ENCODE results near the gene NT5C3A.
"Not testable (repeated sequence)": the region's sequence is repeated elsewhere in the genome, so short reads cannot be mapped to it uniquely, and the experiment has no call there.

DNA sequence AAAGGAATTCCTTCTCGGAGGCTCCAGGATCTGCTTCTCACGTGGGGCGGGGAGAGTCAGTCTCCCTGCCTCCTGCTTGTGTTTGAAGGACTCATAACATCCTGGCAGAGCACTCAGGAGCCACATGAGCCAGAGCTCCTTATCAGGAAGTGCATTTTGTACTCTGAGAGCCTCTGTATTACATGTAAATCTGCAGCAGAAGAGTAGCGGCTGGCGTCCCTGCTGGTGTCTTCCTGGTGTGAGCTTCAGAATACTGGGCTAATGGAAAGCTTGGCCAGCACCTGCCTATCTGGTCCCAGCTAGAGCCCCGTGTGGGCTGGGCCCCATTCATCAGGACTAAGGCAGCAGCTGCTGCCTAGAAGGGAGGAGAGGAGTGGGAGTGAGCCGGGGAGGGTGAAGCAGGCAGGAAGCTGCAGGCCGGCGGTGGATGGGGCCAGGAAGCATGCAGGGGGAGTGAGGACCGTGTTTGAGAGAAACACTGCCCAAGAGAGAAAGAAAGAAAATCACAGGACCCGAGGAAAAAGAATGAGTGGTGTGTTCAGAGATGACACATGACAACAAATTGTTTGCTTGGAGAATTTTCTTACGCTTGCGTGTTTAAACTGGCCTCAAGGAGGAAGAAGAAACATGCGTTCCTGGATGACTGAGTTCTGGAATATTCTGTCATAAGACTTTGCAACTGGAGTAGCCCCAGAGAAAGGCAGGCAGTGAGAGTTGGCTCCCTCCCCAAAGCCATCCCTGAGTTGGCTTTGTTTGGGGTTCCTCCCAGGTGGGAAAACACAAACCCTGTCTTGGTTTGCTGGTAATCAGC is 64.0 kb downstream of the NT5C3A start:
- TF ChIP-seq, protein P1, sequence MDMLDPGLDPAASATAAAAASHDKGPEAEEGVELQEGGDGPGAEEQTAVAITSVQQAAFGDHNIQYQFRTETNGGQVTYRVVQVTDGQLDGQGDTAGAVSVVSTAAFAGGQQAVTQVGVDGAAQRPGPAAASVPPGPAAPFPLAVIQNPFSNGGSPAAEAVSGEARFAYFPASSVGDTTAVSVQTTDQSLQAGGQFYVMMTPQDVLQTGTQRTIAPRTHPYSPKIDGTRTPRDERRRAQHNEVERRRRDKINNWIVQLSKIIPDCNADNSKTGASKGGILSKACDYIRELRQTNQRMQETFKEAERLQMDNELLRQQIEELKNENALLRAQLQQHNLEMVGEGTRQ (IDR thresholded peaks at IDR 0.05; ENCODE audit: low read depth, low read length): not testable (repeated sequence)
- TF ChIP-seq, protein P1 (CRISPR knock-in tag; IDR thresholded peaks at IDR 0.05; ENCODE audit: borderline replicate concordance): not testable (repeated sequence)
- not testable (repeated sequence) for TF ChIP-seq POLR2AphosphoS5 (IDR thresholded peaks at IDR 0.05; ENCODE audit: low read depth, low read length); ZBTB20 (CRISPR knock-in tag; IDR thresholded peaks at IDR 0.05; ENCODE audit: borderline replicate concordance, low read depth); ZNF232 (CRISPR knock-in tag; IDR thresholded peaks at IDR 0.05; ENCODE audit: borderline replicate concordance); ZNF564 (CRISPR knock-in tag; IDR thresholded peaks at IDR 0.05); ZNF737 (CRISPR knock-in tag; IDR thresholded peaks at IDR 0.05; ENCODE audit: borderline replicate concordance); SIN3A (IDR thresholded peaks at IDR 0.05; ENCODE audit: borderline replicate concordance, low read depth, low read length); NR2F2 (IDR thresholded peaks at IDR 0.05; ENCODE audit: borderline replicate concordance, low read depth)
- TF ChIP-seq, protein P2, sequence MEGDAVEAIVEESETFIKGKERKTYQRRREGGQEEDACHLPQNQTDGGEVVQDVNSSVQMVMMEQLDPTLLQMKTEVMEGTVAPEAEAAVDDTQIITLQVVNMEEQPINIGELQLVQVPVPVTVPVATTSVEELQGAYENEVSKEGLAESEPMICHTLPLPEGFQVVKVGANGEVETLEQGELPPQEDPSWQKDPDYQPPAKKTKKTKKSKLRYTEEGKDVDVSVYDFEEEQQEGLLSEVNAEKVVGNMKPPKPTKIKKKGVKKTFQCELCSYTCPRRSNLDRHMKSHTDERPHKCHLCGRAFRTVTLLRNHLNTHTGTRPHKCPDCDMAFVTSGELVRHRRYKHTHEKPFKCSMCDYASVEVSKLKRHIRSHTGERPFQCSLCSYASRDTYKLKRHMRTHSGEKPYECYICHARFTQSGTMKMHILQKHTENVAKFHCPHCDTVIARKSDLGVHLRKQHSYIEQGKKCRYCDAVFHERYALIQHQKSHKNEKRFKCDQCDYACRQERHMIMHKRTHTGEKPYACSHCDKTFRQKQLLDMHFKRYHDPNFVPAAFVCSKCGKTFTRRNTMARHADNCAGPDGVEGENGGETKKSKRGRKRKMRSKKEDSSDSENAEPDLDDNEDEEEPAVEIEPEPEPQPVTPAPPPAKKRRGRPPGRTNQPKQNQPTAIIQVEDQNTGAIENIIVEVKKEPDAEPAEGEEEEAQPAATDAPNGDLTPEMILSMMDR (CRISPR knock-in tag; IDR thresholded peaks at IDR 0.05): not testable (repeated sequence)

Data from HepG2 (cell line).